Lower leg skin (tissue), 4 donors: ENCODE measurements around the gene C1QC. TPM values are rescaled to one million over a fixed set of nuclear protein-coding genes. Genes with fewer than 3 reads are reported as not detected.
A peak's percentile ranks its signal among the peaks of the same experiment; 100 is the strongest.

Experiments
- DNase-seq, 2 donors: peaks; one replicate each; pipeline ENCODE4 v3.0.0-alpha.2; 2019; ENCODE audit warnings: low spot score in 2 of 2
- H3K4me3 ChIP-seq: fragments of 200-600 bp; sonication (generic); 2 replicates; pipeline ENCODE4 v1.5.1; 2017; ENCODE audit warnings: mild to moderate bottlenecking, low read depth; ENCODE audit not compliant: poor library complexity, severe bottlenecking
- CTCF ChIP-seq, 3 donors: fragments of 450-650 bp; IDR thresholded peaks; one replicate each; pipeline ENCODE4 v1.5.1; 2016; ENCODE audit warnings: antibody characterized with exemption in 3 of 3, mild to moderate bottlenecking in 3 of 3, moderate library complexity in 2 of 3
- POLR2A ChIP-seq, 2 donors: fragments of 450-650 bp; IDR thresholded peaks; one replicate each; pipeline ENCODE4 v1.6.1; 2016 to 2017; ENCODE audit warnings: antibody characterized with exemption in 2 of 2, mild to moderate bottlenecking in 1 of 2, moderate library complexity in 1 of 2
- WGBS, 2 donors: methylation state at CpG; one replicate each; pipeline ENCODE4 v1.1.5; 2018; 5-methylcytosine and 5-hydroxymethylcytosine counted together
- intact Hi-C: fragments of 100-400 bp; cut with DNase I; formaldehyde crosslinking; loops from one replicate; pipeline ENCODE4 v1.15.0; 2023; ENCODE audit warnings: low total_unique reads
- total RNA-seq, 4 donors: library from RNA; depleted of rRNA; stranded (reverse); fragments of >200 nt; gene quantifications; one replicate each; pipeline ENCODE4 v1.1.0, GENCODE V29; 2016

The C1QC gene
- total RNA-seq, result 10 to 100 TPM; 12.9 to 63.0 (median 32.7) TPM

DNA sequence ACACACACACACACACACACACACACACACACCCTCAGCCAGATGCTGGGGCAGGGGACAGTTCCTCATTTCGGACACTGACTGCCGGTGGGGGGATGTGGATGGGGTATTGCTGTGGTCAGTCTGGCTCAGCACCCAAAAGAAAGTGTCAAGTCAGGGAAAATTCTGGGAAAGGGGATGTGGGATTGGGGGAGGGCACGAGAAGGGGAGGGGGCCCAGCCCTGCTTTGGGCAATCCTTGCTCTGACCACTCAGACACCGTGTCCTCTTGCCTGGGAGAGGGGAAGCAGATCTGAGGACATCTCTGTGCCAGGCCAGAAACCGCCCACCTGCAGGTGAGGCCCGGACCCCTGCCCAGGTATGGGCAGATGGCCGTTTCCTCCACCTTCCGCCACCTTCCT is at the start of gene C1QC:
Gene C1QC, plus strand, starts transcription at position 253 of the 400 bp plus-strand sequence. CDS start 391 bp downstream, outside the sequence.
- WGBS, 2 donors, result 72 to 74% methylated on average over 8 of the region's 8 CpGs

GRCh38 chr1:22594396-22594795 is 49.0 kb upstream of the C1QC start:
- whole genome bisulfite sequencing, 2 donors, result 78 to 84% methylated on average over 10 of the region's 10 CpGs
- no peak overlapping the region for H3K4me3 ChIP-seq
- DNase-seq, result no peak
- intact Hi-C loops, result no loop called here
- TF ChIP-seq POLR2A (IDR thresholded peaks at IDR 0.05), result no peak
- TF ChIP-seq CTCF (IDR thresholded peaks at IDR 0.05), result no peak

More for the DNA sequence above, at the start of gene C1QC:
- peak in 1 of 2 donors; percentile 37 for DNase-seq
- TF ChIP-seq CTCF (IDR thresholded peaks at IDR 0.05) (no peak), POLR2A (IDR thresholded peaks at IDR 0.05) (no peak)
- peak within 1 kb of the TSS; percentile 24 for H3K4me3 ChIP-seq
- intact Hi-C loops, result loop anchor here (2.0 kb wide), 1 partner anchor 223 kb away; no protein-coding TSS in a partner anchor

DNA sequence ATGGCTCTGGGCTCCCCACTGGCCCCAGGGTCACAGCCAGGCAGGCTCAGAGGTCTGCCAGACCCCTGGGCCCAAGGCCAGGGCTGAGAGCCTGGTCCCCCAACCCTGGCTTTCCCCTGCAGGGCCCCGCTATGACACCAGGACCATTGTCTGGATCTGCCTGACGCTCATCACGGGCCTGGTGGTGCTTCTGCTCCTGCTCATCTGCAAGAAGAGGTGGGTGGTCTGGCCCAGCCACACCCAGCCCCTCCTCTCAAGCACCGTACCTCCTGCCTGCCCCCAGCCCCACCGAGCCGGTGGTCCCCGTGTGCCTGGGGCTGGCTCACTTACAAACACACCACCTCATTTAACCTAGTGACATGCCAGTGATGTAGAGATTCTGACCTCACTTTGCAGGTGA is 48.3 kb upstream of the C1QC start:
- H3K4me3 ChIP-seq, result no peak overlapping the region
- 56 to 61% methylated on average over 7 of the region's 7 CpGs for WGBS, 2 donors
- DNase-seq, result no peak
- TF ChIP-seq CTCF (IDR thresholded peaks at IDR 0.05) (no peak), POLR2A (IDR thresholded peaks at IDR 0.05) (no peak)
- intact Hi-C loops, result no loop called here

GRCh38 chr1:22597301-22597965 is 46.0 kb upstream of the C1QC start:
- H3K4me3 ChIP-seq, result no peak overlapping the region
- DNase-seq, result no peak
- intact Hi-C loops, result no loop called here
- TF ChIP-seq POLR2A (IDR thresholded peaks at IDR 0.05), result no peak
- TF ChIP-seq CTCF (IDR thresholded peaks at IDR 0.05), result no peak
- 80 to 81% methylated on average over 22 to 28 of the region's 30 CpGs for WGBS, 2 donors

GRCh38 chr1:22597996-22598395 is 45.4 kb upstream of the C1QC start:
- intact Hi-C loops, result no loop called here
- H3K4me3 ChIP-seq, result no peak overlapping the region
- TF ChIP-seq POLR2A (IDR thresholded peaks at IDR 0.05), result no peak
- TF ChIP-seq CTCF (IDR thresholded peaks at IDR 0.05), result no peak
- WGBS, 2 donors, result 74% methylated on average over 7 to 8 of the region's 8 CpGs
- no peak for DNase-seq

DNA sequence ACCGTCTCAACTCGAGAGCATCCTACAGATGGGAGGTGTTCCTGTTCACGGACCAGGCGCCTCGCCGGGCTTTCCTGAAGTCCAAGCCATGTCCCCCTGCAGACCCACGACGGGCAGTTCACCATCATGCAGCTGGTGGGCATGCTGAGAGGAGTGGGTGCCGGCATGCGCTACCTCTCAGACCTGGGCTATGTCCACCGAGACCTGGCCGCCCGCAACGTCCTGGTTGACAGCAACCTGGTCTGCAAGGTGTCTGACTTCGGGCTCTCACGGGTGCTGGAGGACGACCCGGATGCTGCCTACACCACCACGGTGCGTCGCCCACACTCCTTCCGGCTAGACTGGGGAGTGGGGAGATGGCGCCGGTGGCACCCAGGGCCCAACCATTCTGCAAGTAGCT is 44.7 kb upstream of the C1QC start:
- intact Hi-C loops, result no loop called here
- TF ChIP-seq POLR2A (IDR thresholded peaks at IDR 0.05) (no peak), CTCF (IDR thresholded peaks at IDR 0.05) (no peak)
- 73 to 76% methylated on average over 12 to 13 of the region's 24 CpGs for WGBS, 2 donors
- no peak for DNase-seq
- no peak overlapping the region for H3K4me3 ChIP-seq
